GM13976 (cell line): ENCODE measurements around the gene RASEF.

Experiments
- DNase-seq: peaks from one replicate; pipeline ENCODE4 v3.0.0; 2012; ENCODE audit warnings: low spot score
- CTCF ChIP-seq: IDR thresholded peaks from 2 replicates; pipeline ENCODE4 v1.5.1; 2012; ENCODE audit warnings: borderline replicate concordance, mild to moderate bottlenecking; ENCODE audit not compliant: insufficient read depth; ENCODE audit errors: extremely low read depth, missing control alignments, control extremely low read depth
- in situ Hi-C: fragments of 300-500 bp; cut with MboI; formaldehyde crosslinking; loops from one replicate; pipeline ENCODE4 v1.12.0; 2022; ENCODE audit warnings: low sequenced_read_pairs, mixed read lengths, inconsistent platforms; ENCODE audit not compliant: unreplicated experiment

The RASEF gene

GRCh38 chr9:83059417-83059816, 3.5 kb downstream of the RASEF start:
- in situ Hi-C loops: no loop called here
- TF ChIP-seq CTCF: no peak
- no peak for DNase-seq

GRCh38 chr9:83056911-83057310, 6.0 kb downstream of the RASEF start:
- TF ChIP-seq CTCF: no peak
- in situ Hi-C loops: no loop called here
- DNase-seq: no peak

GRCh38 chr9:83056174-83056573, 6.8 kb downstream of the RASEF start:
- in situ Hi-C loops: no loop called here
- DNase-seq: no peak

GRCh38 chr9:83047839-83048775, 14.8 kb downstream of the RASEF start:
- in situ Hi-C loops: no loop called here
- no peak for DNase-seq
- TF ChIP-seq CTCF: no peak

More at GRCh38 chr9:83056174-83056573, 6.8 kb downstream of the RASEF start:
- no peak for TF ChIP-seq CTCF

GRCh38 chr9:83043597-83043996, 19.3 kb downstream of the RASEF start:
- in situ Hi-C loops: no loop called here
- TF ChIP-seq CTCF: no peak
- DNase-seq: no peak

GRCh38 chr9:83041771-83042170, 21.2 kb downstream of the RASEF start:
- DNase-seq: no peak
- no peak for TF ChIP-seq CTCF
- in situ Hi-C loops: no loop called here
